Fibroblast of gingiva (primary cell): ENCODE measurements around the gene PTPRC.

Source experiments
- DNase-seq: peaks from one replicate; pipeline ENCODE4 v3.0.0-alpha.2; 2011; ENCODE audit warnings: low read depth

The PTPRC gene

GRCh38 chr1:198647055-198647454, 8.2 kb downstream of the PTPRC start:
- DNase-seq: no peak

DNA sequence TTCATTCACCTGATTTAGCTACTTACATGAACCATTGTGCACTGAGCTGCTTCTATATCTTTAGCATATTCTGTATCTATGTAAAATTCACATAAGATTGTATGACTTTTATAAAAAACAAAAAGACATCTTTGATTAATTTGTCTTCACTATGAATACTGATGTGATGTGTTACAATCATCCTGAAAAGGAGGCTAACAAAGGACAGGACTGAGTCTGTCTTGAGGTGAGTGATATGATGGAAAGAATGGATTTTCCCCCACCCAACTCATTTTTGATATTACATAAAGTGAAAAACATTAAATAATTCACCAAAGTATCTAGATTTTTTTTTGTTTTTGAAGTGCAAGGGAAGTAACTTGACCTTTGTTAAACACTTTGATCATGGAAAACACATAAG, 9.8 kb downstream of the PTPRC start:
- DNase-seq: no peak

DNA sequence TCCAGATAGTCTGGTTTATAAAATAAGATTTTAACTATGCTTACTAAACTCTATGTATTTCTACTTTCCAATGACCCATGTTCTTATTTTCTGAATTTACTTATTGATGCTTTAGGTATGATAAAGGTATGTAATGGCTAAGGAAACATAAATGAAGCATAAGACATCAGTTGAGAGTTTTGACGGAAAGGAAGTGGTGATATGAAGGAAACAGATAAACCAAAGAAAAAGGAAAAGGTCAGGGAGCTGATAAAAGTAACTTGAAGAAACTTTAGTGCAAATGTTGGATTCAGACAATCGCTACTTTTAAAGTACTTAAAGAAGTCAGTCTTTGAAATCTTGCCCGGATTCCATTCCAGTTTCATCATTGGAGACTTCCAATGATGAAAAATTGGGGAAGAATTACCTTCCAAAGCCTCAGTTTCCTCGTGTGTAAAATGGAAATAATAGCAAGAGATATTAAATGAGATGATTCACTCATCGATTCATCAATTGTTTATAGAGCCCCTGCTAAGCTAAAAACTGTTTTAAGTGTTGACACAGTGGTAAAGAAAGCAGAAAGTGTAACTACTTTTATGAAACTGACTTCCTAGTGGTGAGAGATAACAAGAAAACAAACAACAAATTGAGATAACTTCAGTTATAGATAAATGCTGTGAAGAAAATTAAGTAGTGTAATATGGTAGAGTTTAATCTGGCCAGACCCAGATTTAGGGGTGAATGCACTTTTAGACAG, 10.6 kb downstream of the PTPRC start:
- no peak for DNase-seq

- no peak for DNase-seq
Observed at GRCh38 chr1:198649968-198650338, 11.1 kb downstream of the PTPRC start.

DNA sequence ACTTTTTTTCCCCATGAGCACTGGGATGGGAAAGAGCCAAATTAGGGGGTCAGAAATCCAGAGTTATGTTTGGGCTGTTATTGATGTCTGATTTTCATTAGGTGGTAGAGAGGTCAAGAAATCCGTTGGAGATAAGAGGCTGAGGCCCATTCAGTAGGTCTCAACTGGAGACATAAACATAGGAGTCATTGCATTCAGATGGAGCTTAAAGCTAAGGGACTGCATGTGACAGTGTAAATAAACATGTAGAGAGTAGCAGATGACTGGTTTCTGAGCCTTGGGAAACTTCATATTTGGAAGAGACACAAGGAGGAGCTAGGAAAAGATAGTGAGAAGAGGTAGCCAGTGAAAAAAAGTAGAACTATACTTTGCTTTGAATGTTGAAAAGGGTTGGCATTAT, 11.7 kb downstream of the PTPRC start:
- no peak for DNase-seq

DNA sequence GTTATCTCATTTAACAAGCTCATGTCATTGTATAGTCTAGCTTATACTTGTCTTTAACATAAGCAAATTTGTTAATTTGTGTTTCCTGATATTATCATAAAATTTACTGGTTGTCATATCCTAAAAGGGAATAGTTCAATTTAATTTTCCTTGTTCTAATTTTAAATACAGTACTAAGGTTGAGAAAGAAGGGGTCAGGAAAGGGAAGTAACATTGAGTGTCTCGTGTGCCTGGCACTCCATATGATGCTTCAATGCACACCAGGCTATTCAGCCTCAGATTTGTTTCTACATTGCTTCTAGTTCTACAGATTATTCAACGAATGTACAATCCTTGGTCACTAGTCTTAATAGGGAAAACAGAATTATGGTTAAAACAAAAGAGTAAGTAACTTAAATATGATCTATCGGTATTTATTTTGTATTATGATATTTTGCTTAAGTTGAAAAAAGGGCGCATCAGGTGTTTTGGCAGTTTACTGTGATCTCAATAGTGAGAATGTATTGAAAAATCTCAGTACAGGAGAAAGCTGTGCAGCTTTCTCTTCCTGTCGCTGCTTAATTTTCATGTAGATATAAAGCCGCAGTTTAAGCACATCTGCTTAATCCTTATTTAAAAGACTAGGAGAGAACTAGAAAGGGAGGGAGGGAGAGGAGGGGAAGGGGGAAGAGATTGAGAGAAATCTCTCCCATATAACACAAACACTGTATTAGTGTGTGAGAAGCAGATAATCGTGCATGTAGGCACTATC, 13.0 kb downstream of the PTPRC start:
- DNase-seq: no peak

- no peak for DNase-seq
Observed at GRCh38 chr1:198653808-198654413, 15.1 kb downstream of the PTPRC start.

DNA sequence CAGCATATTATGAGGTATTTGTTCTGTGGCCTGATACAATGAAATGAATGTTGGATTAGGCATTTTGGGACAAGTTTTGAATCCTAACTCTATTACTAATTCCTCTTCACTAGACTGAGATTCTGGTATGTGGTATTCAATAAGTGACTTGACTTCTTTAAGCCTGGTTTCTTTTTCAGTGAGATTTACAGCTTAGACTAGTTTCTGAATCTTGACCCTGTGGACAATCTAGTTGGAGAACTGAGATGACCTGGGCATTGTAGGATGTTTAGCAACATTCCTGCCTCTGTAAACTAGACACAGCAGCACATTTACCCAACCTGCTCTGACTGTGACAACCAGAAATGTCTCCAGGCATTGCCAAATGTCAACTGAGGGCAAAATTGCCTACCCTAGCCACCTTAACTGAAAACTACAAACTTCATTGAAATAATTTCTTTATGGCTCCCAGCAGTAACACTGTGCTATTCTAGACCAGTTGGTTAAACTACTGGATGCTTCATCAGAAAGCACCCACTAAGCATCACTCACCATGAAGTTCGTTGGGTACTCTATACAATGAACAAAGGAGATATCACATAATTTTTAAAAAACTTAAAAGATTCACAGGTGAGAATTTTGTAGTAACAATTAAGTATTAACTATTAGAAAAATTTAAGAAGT, 16.8 kb downstream of the PTPRC start:
- no peak for DNase-seq

GRCh38 chr1:198656500-198656932, 17.7 kb downstream of the PTPRC start:
- DNase-seq: no peak

GRCh38 chr1:198657550-198658064, 18.8 kb downstream of the PTPRC start:
- DNase-seq: peak; percentile 98

GRCh38 chr1:198660341-198661261, 21.8 kb downstream of the PTPRC start:
- DNase-seq: no peak

DNA sequence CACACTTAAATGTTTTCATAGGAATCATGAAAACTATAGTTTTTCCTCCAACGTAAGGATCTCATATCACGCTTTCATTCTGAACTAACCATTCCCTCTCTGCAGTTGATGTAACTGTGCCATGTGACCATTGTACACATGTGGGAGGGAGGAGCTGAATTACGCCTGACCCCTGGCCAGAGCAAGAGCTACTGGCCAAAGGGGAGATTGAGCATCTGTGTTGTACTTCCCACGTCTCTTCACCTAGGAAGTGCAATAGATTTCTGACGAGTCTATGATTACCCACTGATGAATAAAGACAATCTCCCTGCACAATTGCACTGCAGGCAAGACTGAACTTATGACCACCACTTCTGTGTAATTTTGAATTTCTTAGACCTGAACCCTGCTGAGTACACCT, 24.0 kb downstream of the PTPRC start:
- DNase-seq: no peak

DNA sequence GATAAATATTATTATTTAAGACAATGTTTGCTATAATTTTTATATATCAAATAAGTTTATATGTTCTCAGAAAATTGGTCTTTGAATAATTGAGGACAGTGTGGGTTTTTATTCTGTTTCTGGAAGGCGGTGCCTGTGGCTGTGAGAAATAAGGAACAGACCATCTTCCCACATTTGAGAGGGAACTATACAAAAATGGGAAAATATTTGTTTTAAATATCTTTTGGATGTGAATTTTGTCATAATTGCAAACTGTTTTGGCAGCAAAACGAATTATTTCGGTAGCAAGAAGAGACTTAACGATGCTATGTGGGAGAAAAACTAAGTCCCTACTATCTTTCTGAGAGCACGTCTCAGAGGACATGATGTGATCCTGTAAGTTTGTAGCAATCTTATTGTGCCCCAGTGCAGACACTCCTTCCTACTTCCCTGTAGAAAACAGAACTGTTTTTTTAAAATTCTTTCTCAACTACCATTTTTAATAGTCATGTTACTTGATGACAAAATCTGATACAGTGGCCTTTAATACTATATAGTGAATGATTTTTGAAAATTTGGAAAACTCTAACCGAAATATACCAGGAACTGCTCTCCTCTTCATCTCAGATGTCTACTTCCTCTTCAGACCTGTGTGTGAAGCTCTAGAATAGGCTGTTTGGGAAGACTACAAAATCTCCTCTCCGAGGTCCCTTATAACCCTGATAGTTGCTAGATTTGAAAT, 25.4 kb downstream of the PTPRC start:
- DNase-seq: no peak

- DNase-seq: no peak
Observed at GRCh38 chr1:198667186-198667585, 28.3 kb downstream of the PTPRC start.

DNA sequence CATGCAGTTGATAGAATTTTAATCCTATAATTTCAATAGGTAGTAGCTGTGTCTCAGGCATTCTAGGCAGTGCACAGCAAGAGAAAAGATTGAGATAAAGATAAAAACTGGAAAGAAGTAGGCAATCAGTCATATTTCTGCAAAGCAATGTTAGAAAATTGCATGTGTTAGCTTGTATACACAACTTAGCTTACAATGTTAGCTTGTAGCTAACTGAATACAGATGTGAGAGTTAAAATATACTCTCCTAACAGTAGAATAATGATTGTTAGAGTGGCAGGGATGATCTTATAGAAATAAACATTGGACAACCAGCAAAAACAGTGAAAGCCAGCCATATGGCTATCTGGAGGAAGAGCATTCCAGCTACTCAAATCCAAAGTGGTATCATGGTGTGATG, 29.0 kb downstream of the PTPRC start:
- DNase-seq: peak; percentile 56

DNA sequence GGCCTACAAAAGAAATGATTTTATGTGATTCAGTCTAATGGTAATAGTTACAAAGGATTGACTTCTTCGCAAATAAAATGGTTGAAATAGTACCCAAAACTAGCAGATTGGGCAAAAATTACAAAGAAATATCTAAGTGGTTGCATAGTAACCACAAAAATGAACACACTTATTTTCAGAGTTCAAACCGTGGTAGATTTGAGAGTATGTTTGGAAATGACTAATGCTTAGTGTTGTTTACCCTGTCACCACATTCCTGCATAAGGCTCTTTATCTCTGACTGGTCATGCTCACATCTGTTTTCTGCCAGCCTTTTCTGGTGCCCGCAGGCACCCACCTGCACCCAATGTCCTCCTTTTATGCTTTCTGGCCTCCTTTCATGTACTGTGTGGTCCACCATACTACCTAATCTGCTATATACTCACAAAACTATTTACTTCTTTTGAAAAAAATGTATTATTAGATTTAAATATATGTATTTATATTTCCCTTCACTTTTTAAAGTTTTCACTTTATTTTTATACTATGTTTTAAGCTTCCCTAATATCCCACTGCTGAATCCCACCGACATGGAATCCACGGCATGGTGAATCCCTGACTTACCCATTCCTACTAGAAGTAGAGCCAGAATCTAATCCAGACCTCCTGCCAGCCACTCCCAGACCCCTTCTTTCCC, 30.3 kb downstream of the PTPRC start:
- peak; percentile 89 for DNase-seq

DNA sequence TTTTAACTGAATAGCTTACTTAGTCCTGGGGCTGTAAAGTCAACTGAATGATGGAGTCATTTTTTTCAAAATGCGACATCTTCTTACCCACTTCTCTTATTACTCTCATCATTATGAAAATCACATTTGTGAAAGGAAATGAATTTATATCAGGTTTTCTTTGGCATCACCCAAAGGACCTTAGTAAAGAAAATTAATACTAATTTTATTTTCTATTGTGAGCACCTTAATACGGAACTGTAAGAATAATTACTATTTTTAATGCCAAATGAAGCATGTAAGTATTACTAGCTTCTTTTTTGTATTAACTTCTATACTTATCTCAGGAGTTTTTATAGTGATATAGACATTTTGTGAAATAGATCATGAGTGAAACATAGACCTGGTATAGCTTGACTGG, 30.9 kb downstream of the PTPRC start:
- no peak for DNase-seq

GRCh38 chr1:198671136-198671535, 32.3 kb downstream of the PTPRC start:
- DNase-seq: no peak

DNA sequence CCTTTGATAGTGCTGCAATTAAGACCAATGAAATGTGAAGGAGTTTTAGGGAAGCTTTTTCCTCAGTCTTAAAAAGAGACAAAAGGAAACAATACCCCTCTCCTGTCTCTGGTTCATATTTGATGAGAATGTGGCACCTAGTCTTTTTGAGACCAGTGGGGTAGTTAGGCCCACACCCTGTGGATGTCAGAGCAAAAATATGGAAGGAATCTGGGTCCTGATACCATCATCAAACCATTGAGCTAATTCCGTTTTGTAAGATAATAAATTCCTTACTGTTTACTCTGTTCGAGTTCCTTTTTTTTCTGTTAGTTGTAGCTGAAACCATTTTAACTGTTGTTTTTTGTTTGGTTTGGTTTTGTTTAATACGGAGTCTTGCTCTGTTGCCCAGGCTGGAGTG, 33.3 kb downstream of the PTPRC start:
- DNase-seq: no peak

GRCh38 chr1:198674009-198674408, 35.2 kb downstream of the PTPRC start:
- DNase-seq: no peak
